HepG2 (cell line): ENCODE measurements around the gene CAMK1G.

Experiments used
- ADNP ChIP-seq: sonication (generic); formaldehyde crosslinking; IDR thresholded peaks from 2 replicates; pipeline ENCODE4 v1.4.0; 2020; ENCODE audit warnings: missing genetic modification reagents
- BCLAF1 ChIP-seq: fragments of 450-650 bp; IDR thresholded peaks from 2 replicates; pipeline ENCODE4 v1.6.1; 2017; ENCODE audit warnings: mild to moderate bottlenecking
- CTCF ChIP-seq: sonication (generic); formaldehyde crosslinking; IDR thresholded peaks from 2 replicates; pipeline ENCODE4 v1.5.0; 2020; ENCODE audit warnings: mild to moderate bottlenecking, missing genetic modification reagents, moderate library complexity
- JUND ChIP-seq: sonication (generic); formaldehyde crosslinking; IDR thresholded peaks from 2 replicates; pipeline ENCODE4 v1.8.0; 2022; ENCODE audit warnings: mild to moderate bottlenecking, missing genetic modification reagents
- NFE2L2 ChIP-seq: fragments of 150-350 bp; IDR thresholded peaks from 2 replicates; pipeline ENCODE4 v1.6.1; 2014; ENCODE audit warnings: low read length
- PAF1 ChIP-seq: IDR thresholded peaks from 2 replicates; pipeline ENCODE4 v1.6.1; 2016; ENCODE audit warnings: missing genetic modification reagents, missing compliant biosample characterization
- PLRG1 ChIP-seq: fragments of 450-650 bp; conservative IDR thresholded peaks from 2 replicates; pipeline ENCODE4 v1.6.1; 2016
- RXRA ChIP-seq: sonication (generic); formaldehyde crosslinking; IDR thresholded peaks from 2 replicates; pipeline ENCODE4 v1.5.1; 2020; ENCODE audit warnings: missing genetic modification reagents
- SP4 ChIP-seq: sonication (generic); formaldehyde crosslinking; IDR thresholded peaks from 2 replicates; pipeline ENCODE4 v1.8.1; 2023; ENCODE audit warnings: mild to moderate bottlenecking, missing genetic modification reagents
- STAT6 ChIP-seq: sonication (generic); formaldehyde crosslinking; IDR thresholded peaks from 2 replicates; pipeline ENCODE4 v1.4.0; 2020; ENCODE audit warnings: missing genetic modification reagents, mild to moderate bottlenecking, borderline replicate concordance
- SUZ12 ChIP-seq: fragments of 150-350 bp; IDR thresholded peaks from 2 replicates; pipeline ENCODE4 v1.6.1; 2014; ENCODE audit warnings: low read depth, low read length
- ZNF597 ChIP-seq: sonication (generic); formaldehyde crosslinking; IDR thresholded peaks from 2 replicates; pipeline ENCODE4 v1.5.0; 2020; ENCODE audit warnings: missing genetic modification reagents
- ZNF746 ChIP-seq: sonication (generic); formaldehyde crosslinking; IDR thresholded peaks from 2 replicates; pipeline ENCODE4 v1.8.0; 2022; ENCODE audit warnings: mild to moderate bottlenecking, missing genetic modification reagents

- TF ChIP-seq CTCF (no peak), JUND (CRISPR knock-in tag) (no peak), PLRG1 (no peak), SUZ12 (no peak), ZNF597 (CRISPR knock-in tag) (no peak), NFE2L2 (no peak), ZNF746 (CRISPR knock-in tag) (no peak), PAF1 (CRISPR knock-in tag) (no peak), SP4 (CRISPR knock-in tag) (no peak), ADNP (no peak), STAT6 (CRISPR knock-in tag) (no peak), RXRA (CRISPR knock-in tag) (no peak), BCLAF1 (no peak)
Measured at GRCh38 chr1:209645574-209646452, 62.3 kb downstream of the CAMK1G start.
